NCI-H1930 (cell line): Measurements from ENCODE around the gene GIMAP8.
"Not testable (repeated sequence)": the region's sequence is repeated elsewhere in the genome, so short reads cannot be mapped to it uniquely, and the experiment has no call there.

Experiments
- DNase-seq, 2 experiments: peaks; one replicate each; lab custom pipeline; 2025; lab: John Stamatoyannopoulos, UW

Gene GIMAP8

DNA sequence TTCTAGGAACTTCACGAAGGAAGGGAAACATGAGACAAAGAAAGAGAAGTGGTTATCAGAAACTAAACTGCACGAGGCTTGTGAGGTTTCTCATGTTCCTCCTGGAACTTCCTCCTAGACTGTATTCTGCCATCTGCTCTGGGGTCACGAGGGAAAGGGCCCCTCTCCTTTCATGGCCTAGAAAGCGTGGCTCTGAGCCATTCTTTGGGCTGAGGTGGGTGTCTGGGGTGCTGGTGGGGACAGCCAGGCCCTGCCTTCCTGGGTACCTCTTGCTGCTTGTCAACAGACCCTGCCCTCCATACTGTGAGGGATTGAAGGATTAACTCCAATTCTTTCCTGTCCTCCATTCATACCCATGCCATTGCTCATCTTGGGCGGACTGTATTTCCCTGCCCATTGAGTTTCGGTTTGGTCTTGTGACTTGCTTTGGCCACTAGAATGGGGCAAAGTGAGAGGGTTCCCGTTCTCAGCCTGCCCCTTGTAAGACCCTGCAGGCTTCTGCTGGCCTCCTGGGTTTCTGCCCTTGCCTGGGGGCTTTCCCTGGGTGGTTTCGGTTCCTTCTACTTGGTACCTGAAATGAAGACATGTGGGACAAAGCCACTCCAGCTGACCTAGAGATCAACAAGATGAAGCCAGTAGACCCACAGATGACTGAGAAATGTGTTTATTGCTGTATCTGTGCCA is 14.9 kb upstream of the GIMAP8 start:
- no peak for DNase-seq

DNA sequence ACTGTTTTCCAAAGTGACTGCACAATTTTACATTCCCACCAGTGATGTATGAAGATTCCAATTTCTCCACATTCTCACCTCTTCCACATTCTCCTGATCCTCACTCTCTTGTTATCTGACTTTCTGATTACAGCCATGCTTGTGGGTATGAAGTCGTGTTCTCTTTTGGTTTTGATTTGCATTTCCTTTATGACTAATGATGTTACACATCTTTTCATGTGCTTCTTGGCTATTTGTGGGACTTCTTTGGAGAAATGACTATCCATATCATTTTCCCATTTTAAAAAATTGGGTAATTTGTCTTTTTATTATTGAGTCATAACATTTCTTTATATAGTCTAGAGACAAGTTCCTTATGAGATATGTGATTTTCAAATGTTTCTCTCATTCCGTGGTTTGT is 10.5 kb upstream of the GIMAP8 start:
- no peak for DNase-seq

DNA sequence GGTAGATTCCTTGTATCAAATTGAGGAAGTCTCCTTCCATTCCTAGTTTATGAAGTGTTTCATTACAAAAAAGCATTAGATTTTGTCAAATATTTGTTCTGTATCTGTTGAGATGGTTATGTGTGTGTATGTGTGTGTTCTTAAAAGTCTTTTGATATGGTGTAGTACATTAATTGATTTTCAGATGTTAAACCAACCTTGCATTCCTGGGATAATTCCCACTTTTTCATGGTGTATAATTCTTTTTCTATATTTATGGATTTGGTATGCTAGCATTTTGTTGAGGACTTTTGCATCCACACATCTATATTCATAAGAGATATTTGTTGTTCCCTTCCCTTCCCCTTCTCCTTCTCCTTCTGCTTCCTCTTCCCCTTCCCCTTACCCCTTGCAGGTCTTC is 8.9 kb upstream of the GIMAP8 start:
- DNase-seq: no peak

DNA sequence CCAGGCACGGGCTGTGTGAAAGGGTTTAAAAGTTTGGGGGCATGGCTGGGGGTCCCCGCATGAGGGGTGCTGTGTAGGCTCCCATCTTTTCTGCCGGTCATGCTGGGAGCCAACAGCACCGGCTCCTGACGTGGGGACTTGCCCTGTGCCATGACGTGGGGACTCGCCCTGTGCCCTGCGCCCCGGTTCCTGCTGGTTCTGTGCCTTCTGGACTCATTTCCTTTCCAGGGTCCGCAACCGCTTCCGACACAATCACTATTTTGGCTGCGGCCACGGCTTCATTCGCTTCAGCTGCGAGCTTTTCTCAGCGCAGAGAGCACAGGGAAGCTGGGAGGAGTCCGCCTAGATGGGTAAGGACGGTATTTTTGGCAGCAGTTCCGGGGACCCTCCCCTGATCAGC is 7.6 kb upstream of the GIMAP8 start:
- DNase-seq: no peak

DNA sequence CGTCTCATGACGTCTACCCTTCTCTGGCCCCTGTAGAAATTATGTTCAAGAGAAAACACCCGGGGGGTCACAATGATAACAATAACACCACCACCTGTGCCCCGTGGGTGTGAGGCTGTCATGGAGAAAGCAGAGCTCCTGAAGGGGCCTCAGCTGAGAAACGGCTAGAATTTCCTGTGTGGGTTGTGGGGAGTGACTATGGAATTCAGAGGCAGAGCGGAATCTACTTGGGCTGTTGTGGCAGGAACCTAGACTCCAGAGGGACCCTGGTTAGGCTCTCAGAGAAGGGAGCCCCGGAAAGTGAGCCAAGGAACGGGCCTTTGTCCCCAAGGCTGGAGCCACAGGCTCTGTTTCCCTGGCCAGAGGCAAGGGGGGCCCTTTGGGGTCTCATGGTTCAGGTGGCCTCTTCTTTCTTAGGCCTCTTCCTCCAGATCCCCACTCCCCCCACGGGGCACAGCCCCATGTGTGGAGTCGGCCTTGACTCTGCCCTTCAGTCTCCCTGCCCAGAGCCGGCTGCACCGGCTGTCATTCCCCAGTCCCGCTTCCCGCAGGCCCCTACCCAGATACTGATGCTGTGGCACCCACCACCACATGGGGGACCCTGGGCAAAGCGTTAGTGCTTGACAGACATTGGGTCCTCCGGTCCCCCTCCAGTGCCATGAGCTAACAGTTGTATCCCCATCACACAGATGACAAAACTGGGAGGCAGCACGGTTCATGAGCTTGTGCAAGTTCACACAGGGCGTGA is 6.5 kb upstream of the GIMAP8 start:
- no peak for DNase-seq

DNA sequence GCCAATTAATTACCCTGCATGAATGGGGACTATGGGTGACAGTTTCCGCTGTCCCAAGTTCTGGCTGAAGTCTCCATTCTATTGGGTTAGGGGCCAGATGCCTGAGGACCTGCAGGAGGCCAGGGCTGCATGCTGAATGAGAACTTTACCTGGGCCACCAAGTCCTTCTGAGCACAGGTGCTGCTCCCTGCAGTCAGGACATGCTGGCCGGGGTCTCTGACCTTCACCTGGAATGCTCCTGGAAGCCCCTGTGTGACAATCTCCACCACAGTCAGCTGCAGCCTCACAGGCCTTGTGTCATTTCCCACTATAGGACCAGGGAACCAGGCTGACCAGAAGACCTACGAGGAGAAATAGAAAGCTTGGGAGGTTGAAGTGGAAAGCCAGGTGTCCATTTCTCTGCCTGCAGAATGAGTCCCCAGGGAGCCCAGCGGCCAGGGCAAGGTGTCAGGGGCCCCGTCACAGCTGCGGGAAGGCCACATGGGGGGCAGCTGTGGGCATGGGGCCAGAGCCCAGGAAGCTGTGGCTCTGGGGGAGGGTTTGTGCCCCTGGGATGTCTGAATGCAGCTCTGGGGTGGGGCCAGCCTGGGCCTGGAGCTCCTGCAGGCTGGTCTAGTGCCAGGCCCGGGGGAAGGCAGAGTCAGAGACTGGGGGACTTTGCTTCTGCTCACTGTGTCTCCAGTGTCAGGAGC is 5.6 kb upstream of the GIMAP8 start:
- DNase-seq: no peak

DNA sequence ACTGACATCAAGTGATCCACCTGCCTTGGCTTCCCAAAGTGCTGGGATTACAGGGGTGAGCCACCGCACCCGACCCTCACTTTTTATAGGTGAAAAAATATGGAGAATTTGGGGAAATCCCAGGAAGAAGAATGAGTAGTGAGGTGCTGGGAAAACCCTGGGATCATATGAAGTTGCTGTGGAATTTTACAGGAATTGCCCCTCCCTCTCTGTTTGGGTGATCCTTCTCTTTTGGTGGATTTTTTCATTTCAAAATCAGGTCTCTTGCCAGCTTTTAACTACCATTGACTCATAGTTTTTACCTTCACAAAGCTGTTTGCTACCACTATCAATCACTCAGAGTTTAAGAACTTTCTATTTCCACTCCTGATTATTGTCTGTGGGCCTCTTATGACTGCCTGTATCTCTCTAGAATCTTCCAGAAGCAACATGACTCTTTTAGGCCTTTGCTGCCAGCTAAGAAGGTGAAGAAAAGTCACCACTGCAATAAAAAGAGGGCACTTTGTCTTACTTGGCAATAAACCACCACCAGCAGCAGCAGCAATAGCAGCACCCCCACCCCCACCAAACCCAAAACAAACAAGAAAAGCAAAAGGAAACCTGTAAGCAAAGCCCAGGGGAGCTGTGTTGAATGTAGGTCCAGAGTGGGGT is 4.0 kb upstream of the GIMAP8 start:
- no peak for DNase-seq

DNA sequence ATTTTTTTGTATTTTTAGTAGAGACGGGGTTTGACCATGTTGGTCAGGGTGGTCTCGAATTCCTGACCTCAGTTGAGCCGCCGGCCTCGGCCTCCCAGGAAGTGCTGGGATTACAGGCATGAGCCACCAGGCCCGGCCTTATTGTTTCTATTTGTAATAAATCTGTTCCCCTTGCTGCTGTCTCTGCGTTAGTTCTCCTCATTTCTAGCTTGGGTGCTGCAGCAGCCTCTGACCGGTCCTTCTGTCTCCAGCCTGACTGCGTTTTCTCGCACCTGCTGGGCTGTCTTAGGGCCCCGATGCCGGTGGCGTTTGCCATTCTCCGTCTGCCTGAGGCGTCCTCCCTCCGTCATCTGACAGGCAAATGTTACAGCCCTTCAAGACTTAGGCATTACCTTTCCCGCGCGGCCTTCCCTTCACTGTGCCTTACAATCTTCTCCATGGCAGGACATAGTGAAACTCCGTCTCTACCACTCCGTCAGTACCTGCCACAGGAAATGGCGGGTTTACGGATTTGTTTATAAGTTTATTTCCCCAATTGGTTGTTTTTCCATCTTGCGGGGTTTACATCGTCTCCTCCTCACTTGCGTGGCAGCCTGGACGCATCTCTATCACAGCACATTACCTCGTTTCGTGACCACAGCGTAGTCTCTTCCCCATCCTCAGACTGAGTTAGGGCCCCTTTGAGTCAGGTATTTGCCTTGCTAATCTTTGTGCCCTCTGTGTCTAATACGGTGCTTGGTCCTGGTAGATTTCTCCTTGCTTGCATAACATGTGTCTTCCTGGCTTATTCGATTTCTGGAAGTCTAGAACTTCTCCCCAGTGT is 2.3 kb upstream of the GIMAP8 start:
- DNase-seq: no peak

DNA sequence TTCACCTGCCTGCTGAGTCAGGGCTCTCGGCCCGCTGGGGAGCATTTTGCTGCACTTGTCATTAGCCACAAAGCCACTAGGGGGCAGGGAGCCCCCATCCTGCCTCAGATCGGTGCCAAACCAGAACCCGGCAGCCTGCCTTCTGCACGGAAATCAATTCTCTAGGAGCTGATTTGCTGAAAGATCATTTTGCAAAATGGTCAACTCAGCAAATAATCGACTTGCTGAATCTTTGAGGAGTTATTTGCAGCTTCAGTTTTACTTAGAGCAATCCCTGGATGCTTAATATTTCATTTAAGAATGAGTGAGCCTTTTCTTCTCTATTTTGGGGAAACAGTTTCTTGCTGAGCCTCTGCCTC is 1.7 kb upstream of the GIMAP8 start:
- peak; percentile 19 to 68 for DNase-seq

DNA sequence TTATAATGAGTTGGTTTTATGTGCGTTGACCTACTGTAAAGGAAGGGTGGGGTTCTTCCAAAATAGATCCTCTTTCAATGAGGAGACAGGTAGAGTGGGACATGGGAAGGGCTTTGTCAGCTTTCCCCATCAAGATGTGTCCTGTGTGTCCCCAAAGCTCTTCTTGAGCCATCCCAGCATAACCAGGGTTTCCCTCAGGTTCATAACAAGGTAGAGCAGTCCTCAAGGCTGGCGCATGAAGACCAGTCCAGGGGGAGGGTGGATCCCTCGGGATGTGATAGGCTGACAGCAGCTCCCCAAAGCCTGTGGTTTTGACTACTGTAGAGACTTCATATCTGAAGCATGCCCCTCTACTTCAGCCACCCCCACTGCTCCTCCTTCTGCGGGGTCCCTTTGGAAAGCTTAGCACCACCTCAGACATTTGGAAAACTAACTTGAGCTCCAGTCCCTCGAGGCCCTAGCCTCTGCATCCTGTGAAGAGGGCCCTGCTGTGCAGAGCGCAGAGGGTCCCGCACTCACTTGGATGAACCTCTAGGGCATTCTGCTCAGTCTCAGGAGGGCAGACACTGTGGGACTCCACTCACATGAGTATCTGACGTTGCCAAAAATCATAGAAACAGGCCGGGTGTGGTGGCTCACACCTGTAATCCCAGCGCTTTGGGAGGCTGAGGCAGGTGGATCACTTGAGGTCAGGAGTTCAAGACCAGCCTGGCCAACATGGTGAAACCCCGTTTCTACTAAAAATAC is 1.1 kb upstream of the GIMAP8 start:
- no peak for DNase-seq

DNA sequence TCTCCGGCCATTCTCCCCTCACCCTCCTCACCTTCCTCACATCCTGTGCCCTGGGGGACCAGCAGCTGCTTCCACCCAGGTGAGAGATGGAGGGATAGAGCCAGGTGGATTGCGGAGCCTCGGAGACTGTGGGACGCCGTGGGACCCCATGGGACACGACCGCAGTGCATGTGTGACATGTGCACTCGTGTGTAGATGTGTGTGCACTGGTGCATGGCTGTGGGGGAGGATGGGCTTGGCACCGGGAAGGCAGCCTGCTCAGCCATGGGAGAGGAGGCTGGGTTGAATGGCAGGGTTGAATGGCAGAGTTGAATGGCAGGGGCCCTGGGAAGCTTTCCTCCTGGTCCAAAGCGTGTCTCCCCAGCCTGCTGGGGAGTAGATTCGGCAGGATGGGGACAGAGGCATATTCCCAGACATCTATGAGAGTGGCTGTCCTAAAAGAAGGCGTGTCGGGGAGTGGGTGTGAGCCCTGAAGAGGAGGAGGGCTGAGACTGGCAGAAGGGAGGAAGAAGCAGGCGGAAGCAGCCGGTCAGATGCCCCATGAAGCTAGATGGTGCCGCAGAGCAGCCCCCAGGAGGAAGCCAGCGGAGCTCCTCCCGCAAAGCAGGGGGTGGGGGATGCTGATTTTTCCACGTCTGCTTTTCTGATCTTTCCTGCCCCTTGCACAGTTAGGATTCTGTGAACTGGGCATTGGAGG is 815 bp downstream of the GIMAP8 start:
- no peak for DNase-seq

DNA sequence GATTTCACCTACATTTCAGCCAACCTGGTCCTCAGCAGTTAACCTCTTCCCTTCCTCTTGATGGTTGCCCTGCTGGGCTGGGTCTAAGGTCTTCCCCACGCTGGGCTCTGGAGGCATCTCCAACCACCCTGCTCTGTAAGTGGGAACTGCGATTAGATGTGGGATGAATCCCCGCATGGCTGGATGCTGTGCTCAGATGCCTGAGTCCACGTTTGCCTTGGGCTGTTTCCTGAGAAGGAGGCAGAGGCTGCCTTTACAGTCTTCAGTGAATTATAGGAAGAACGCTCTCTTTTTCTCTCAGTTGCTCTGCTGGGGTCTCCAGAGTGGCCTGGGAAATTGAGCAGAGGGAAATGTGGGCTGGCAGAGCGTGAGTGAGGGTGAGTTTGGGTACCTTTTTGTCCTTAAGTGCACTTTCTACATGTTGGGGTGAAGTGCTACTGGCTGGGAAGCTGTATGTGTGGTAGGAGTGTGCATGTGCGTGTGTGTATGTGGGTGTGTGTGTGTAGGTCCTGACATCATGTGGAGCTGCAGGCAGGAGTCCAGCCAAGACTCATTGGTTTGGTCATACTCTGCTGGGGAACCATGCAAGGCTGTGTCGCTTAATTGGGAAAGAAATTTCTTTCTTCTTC is 1.5 kb downstream of the GIMAP8 start:
- no peak for DNase-seq

DNA sequence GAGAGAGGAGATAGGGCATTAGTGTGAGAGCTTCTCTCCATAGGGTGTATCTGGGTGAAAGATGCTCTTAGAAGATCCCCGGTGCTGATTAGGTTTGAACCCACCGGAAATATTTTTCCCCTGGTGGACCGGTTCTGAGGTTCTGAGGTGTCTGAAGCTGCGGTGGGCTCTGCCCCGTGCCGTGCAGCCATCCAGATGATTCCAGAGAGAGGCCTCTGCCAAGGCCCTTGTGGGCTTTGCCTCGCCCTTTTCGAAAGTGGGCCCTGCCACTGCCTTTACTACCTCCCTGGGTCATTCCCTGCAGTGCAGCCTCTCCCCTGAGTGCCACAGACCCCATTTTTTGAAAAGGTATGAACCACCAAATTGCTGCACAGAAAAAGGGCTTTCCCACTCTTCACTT is 2.8 kb downstream of the GIMAP8 start:
- no peak for DNase-seq

DNA sequence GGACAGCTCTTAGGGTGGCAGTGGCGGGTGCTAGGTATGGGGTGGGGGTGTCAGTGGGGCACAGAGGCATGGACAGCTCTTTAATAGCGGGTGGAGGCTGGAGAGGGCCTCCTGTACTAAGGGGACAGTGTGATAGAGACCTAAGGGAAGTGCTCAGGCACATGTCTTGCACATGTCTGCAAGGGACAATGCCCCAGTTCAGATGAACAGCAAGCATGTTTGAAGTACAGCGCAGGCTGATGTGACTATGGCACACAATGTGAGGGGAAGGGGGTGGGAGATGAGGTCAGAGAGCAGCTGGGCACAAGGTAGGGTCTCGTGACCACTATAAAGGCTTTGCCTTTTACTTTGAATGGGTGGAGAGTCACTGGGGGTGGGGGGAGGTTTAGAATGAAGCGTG is 3.5 kb downstream of the GIMAP8 start:
- no peak for DNase-seq

DNA sequence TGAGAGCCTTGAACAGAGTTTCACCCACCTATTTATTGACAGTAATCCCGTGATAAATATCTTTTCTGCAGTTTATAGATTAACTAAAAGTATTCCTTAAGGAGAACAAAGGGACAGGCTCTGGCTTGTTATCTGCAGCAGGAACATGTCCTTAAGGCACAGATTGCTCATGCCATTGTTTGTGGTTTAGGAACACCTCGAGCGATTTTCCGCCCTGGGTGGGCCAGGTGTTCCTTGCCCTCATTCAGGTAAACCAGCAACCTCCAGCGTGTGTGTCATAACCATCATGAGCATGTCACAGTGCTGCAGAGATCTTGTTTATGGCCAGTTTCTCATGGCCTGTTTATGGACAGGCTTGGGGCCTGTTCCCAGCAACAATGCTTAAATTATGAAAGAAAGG is 6.6 kb downstream of the GIMAP8 start:
- DNase-seq: not testable (repeated sequence)

DNA sequence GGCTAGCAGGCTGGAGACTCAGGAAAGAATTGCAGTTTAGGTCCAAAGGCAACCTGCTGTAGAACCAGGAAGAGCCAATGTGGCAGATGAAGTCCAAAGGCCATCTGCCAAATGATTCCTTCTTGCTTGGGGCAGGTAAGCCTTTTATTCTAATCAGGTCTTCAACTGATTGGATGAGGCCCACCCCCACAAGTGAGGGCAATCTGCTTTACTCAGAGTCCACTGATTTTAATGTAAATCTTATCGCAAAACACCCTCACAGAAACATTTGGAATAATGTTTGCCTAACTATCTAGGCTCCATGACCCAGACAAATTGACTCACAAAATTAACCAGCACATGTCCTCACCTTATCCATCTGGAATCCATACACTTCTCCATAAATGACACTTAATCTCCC is 7.8 kb downstream of the GIMAP8 start:
- no peak for DNase-seq

DNA sequence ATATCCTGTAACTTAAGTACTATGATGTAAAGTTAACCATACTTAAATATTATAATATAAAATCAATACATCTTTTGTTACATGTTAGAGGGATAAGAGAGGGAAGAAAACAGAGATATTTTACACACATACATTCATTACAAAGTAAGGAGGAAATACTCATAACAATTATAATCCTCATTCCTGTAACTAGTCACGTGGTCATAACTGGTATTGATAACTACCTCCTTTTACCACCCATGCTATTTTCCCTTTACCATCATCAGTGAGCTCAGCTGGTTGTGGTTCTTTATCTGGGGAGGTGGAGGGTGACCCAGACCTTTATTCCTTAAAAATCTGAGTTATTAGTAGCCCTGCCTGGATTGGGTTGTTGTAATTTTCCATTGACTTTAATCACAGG is 8.3 kb downstream of the GIMAP8 start:
- DNase-seq: no peak

DNA sequence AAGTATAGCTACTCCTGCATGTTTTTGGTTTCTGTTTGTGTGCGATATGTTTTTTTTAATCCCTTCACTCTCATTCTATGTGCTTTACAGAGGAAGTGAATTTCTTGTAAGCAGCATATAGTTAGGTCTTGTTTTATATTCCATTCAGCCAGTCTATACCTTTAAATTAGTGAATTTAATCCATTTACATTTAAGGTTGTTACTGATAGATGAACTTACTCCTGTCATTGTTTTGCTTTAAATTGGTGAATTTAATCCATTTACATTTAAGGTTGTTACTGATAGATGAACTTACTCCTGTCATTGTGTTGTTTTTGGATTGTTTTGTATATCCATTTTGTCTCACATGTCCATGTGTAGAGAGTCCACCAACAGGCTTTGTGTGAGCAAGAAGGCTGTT is 11.1 kb downstream of the GIMAP8 start:
- DNase-seq: no peak

DNA sequence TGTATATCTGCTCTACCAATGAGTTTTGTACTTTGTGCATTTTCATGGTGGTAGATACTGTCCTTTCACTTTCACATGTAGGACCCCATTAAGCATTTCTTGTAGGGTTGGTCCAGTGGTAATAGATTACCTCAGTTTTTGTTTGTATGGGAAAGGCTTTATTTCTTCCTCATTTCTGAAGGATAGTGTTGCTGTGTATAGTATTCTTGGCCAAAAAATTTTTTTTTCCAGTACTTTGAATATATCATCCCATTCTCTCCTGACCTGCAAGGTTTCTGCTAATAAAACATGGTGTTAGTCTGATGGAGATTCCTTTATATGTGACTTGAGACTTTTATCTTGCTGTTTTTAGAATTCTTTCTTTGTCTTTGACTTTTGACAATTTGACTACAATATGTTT is 12.0 kb downstream of the GIMAP8 start:
- DNase-seq: no peak

DNA sequence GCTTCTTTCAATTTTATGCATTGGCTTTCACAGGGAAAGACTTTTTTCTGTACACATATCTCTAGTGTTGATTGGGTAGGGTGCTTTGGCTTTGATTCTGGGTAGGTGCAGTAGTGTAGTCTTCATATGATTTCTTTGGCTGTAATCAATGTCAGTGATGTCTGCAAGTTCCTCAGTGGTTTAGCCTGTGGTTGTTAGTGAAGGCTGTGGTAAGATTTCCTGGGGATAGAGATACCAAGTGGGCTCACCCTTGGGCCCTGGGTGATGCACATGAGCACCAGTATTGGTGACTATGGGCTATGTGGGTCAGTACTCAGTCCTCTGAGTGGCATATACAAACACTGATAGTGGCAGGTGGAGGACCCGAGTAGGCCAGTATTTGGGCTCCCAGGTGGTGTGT is 13.0 kb downstream of the GIMAP8 start:
- no peak for DNase-seq
